COLO829 (cell line): Measurements from ENCODE around the gene FBLIM1.
A peak's percentile ranks its signal among the peaks of the same experiment; 100 is the strongest.

Experiments
- DNase-seq: peaks from one replicate; pipeline ENCODE4 v3.0.0; 2012; ENCODE audit warnings: low spot score

FBLIM1 gene

GRCh38 chr1:15748264-15748663 is 10.3 kb upstream of the FBLIM1 start:
- no peak for DNase-seq

- no peak for DNase-seq
Observed at GRCh38 chr1:15748690-15749398, 9.8 kb upstream of the FBLIM1 start.

- no peak for DNase-seq
Observed at GRCh38 chr1:15749399-15750291, 8.9 kb upstream of the FBLIM1 start.

- DNase-seq: no peak
Observed at GRCh38 chr1:15750924-15751323, 7.7 kb upstream of the FBLIM1 start.

GRCh38 chr1:15751717-15752116 is 6.9 kb upstream of the FBLIM1 start:
- no peak for DNase-seq

GRCh38 chr1:15753776-15754175 is 4.8 kb upstream of the FBLIM1 start:
- no peak for DNase-seq

- no peak for DNase-seq
Observed at GRCh38 chr1:15755021-15755645, 3.5 kb upstream of the FBLIM1 start.

GRCh38 chr1:15755646-15756040 is 3.0 kb upstream of the FBLIM1 start:
- DNase-seq: no peak

- DNase-seq: peak; percentile 66
Observed at GRCh38 chr1:15756143-15757015, 2.2 kb upstream of the FBLIM1 start.

- DNase-seq: no peak
Observed at GRCh38 chr1:15757016-15757543, 1.5 kb upstream of the FBLIM1 start.

- no peak for DNase-seq
Observed at GRCh38 chr1:15757575-15758342, 836 bp upstream of the FBLIM1 start.

GRCh38 chr1:15758953-15759661 is 512 bp downstream of the FBLIM1 start:
- DNase-seq: no peak

GRCh38 chr1:15760520-15761211 is 2.1 kb downstream of the FBLIM1 start:
- DNase-seq: peak; percentile 94

GRCh38 chr1:15761366-15762128 is 3.0 kb downstream of the FBLIM1 start:
- no peak for DNase-seq

- no peak for DNase-seq
Observed at GRCh38 chr1:15762546-15762945, 4.0 kb downstream of the FBLIM1 start.

- DNase-seq: no peak
Observed at GRCh38 chr1:15764269-15764764, 5.7 kb downstream of the FBLIM1 start.

GRCh38 chr1:15764890-15765289 is 6.3 kb downstream of the FBLIM1 start:
- DNase-seq: no peak

GRCh38 chr1:15765495-15766194 is 7.0 kb downstream of the FBLIM1 start:
- DNase-seq: no peak
